HG03064 (cell line): ENCODE data around the gene NFKB1.
"Not testable (repeated sequence)": the region's sequence is repeated elsewhere in the genome, so short reads cannot be mapped to it uniquely, and the experiment has no call there.

Experiments used
- ATAC-seq: cut with Tn5 transposase; IDR thresholded peaks from one replicate; pipeline ENCODE4 v1.9.1; 2021; ENCODE audit warnings: low read depth; ENCODE audit not compliant: unreplicated experiment

The NFKB1 gene

DNA sequence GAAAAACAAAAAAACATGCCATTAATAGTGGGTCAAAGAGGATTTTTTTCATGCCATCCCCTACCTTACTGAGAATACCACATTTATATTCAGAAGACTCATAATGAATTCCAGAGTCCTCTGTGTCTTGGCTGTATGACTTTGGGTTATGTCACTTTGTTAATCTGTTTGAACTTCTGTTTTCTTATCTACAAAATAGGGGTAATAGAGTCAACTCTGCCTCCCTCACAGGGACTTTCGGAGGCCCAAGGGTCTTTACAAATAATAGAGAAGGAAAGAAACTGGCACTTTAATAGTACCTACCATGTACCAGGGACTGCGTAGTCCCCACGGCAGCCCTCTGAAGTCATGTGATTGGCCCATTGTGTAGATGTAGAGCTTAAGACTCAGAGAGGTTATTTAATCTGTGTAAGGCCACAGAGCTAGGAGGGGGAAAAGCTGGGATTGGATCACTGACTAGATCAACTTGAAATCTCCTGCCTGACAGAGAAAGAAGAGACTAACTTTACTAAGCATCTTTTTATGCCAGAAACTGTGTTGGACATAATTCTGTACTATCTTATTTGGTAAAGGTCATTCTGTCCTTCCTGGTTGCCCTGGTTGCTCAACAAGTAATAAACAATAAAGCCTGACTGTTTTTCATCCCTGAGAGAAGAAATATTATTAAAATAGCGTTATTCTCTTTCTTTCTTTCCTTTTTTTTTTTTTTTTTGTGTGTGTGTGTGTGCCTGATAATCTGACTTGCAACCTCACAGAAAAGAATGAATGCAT, 59.6 kb downstream of the NFKB1 start:
- no peak for ATAC-seq

- ATAC-seq: no peak
Measured at GRCh38 chr4:102563000-102563399, 61.8 kb downstream of the NFKB1 start.

DNA sequence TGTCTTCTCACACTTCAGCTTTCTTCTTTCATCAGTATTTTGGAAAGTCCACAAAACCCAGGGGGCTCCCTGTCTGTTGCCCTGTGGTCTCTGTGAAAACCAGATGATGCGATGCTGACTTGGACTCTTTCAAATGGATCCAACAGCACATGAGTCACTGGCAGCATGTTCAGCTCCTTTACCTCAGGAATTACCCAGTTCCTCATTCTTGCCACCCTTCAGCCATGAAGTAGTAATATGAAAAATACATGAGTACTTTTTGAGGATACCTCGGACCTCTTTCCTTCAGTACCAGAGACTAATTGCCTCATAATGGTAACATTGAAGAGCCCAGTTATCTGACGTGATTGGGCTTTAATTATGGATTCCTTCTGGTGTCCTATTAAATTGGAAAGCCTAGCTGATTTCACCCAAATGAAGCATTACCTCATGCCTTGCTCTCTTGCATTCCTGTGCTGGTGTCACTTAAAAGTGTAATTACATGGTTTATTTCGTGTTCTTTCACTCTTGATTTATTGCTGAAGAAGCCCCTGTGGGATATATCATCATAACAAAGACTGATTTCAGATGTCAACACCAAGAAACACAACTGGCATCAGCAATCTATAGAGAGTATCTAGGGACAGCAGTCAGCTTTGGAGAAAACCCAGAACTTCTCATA, 63.4 kb downstream of the NFKB1 start:
- ATAC-seq: peak; percentile 59

GRCh38 chr4:102565696-102566095, 64.5 kb downstream of the NFKB1 start:
- no peak for ATAC-seq

- ATAC-seq: no peak
Measured at GRCh38 chr4:102566426-102566825, 65.3 kb downstream of the NFKB1 start.

DNA sequence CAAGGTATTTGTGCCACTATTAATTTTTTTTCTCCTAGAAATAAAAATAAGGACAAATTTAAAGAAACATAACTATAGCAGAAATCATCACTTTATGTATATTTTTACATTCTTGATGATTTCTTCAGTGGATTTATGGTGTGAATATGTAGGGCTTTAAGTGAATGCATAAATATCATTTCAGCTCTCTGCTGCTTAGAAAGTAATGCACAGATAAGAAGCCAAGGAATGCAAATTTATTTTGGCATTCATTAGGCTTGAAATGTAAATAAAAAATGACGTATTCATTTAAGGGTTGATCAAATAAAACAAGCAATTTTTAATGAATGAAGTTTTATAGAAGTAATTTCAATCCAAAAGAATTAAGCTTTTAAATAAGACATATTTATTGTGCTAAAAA, 66.3 kb downstream of the NFKB1 start:
- ATAC-seq: no peak

- ATAC-seq: no peak
Measured at GRCh38 chr4:102569200-102569599, 68.0 kb downstream of the NFKB1 start.

DNA sequence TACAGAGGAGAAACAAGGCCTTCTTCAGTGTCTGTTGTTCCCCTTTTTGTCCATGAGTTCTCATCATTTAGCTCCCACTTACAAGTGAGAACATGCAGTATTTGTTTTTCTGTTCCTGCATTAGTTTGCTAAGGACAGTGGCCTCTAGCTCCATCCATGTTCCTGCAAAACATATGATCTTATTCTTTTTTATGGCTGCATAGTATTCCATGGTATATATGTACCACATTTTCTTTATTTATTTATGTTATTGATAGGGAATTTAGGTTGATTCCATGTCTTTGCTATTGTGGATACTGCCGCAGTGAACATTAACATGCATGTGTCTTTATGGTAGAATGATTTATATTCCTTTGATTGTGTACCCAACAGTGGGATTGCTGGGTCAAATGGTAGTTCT, 69.1 kb downstream of the NFKB1 start:
- not testable (repeated sequence) for ATAC-seq

DNA sequence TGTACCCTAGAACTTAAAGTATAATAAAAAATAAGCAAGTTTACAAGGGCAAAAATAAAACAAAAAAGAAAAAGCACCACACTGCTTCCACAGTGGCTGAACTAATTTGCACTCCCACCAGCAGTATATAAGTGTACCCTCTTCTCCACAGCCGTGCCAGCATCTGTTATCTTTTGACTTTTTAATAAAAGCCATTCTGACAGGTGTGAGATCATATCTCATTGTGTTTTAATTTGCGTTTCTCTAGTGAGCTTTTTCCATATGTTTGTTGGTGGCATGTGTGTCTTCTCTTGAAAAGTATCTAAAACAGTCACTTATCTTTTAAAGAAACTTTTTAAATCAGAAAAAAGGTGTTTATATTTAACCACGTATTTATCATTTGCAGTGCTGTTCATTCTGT, 71.3 kb downstream of the NFKB1 start:
- no peak for ATAC-seq

- ATAC-seq: no peak
Measured at GRCh38 chr4:102574317-102574716, 73.2 kb downstream of the NFKB1 start.

- no peak for ATAC-seq
Measured at GRCh38 chr4:102575369-102576129, 74.4 kb downstream of the NFKB1 start.

- ATAC-seq: no peak
Measured at GRCh38 chr4:102578270-102578669, 77.1 kb downstream of the NFKB1 start.

GRCh38 chr4:102578819-102579218, 77.7 kb downstream of the NFKB1 start:
- ATAC-seq: no peak

DNA sequence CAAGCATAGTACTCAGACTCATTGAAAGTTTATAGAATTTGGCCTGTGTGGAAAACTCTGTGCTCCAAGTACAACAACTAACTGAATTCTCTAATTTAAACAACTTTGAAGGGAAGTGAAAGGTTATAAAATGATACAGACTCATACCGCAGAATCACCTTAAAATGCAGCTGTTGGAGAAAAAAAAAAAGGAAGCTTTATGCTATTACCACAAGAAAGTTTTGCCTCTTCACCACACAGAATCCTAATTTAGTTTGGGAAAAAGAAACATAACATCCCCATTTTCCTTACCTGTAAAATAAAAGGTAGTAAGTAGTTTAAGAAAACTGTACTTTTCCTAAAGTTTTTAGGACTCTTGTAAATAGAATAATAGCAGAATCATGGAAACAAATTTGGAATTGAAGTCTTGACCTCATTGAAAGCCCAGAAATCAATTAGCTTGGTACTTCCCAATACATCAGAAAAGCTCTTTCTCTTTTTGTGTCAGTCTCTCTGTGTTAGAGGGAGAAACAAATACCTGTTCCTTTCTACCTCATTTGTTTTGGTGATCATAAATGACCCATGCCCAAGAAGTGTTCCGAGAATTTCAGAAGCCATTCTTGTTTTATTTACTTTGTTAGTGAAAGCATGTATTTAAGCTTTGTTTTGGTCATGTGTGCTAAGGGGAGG, 78.8 kb downstream of the NFKB1 start:
- ATAC-seq: no peak

GRCh38 chr4:102580463-102580842, 79.3 kb downstream of the NFKB1 start:
- no peak for ATAC-seq

DNA sequence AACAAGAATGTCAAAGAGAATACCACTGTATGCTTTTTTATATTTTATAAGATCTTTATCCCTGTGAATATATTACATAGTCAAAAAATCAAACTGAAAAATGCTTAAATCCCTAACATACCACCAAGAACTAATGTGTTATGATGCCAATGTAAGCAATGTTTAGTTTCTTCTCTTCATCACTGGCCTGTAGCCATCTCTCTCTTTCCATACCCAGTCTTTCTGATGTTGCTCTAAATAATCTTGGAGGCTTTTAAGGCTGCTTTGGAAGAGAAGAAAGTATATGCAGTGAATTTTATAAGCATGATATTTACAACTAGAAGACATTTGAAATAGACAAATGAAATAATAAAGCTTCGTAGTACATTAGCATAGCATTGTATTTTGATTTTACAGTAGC, 82.9 kb downstream of the NFKB1 start:
- no peak for ATAC-seq

- no peak for ATAC-seq
Measured at GRCh38 chr4:102585329-102585728, 84.2 kb downstream of the NFKB1 start.

- peak; percentile 60 for ATAC-seq
Measured at GRCh38 chr4:102586002-102586643, 85.0 kb downstream of the NFKB1 start.

GRCh38 chr4:102586644-102587021, 85.5 kb downstream of the NFKB1 start:
- peak; percentile 33 for ATAC-seq

DNA sequence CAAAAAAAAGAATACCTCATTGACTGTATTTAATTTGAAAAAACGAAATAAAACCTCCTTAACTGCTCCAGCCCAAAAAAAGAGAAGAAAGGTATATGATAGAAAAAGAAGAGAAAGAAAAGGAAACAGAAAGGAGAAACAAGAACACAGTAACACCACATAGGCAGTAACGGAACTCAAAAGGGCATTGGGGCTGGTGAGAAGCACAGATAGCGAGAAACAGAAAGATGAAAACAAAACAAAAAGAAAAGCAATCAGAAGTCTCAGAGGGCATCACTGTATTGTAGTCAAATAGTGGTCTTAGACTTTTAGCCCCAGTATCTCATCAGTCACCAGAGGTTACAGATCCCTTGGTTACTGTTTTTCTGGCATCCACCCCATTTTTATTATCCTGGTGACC, 88.6 kb downstream of the NFKB1 start:
- no peak for ATAC-seq

GRCh38 chr4:102592256-102592655, 91.1 kb downstream of the NFKB1 start:
- ATAC-seq: no peak
